Esophagus muscularis mucosa (tissue), 4 donors: ENCODE results near the gene PRKAR1B. TPM values are rescaled to one million over a fixed set of nuclear protein-coding genes. Genes with fewer than 3 reads are reported as not detected.

ENCODE experiments used
- DNase-seq: peaks from one replicate; pipeline ENCODE4 v3.0.0-alpha.2; 2017; ENCODE audit errors: extremely low spot score
- H3K27ac ChIP-seq, 4 donors: fragments of 200-600 bp; sonication (generic); replicated peaks in 1 of 4; 1 replicate in 3 of 4; 2 replicates in 1 of 4; pipeline ENCODE4 v1.5.1; 2016 to 2019; ENCODE audit warnings: mild to moderate bottlenecking in 1 of 4
- H3K27me3 ChIP-seq, 4 donors: fragments of 200-600 bp; sonication (generic); one replicate each; pipeline versions ENCODE4 v1.5.1 to v1.6.0; 2016 to 2019
- H3K36me3 ChIP-seq, 4 donors: fragments of 200-600 bp; sonication (generic); one replicate each; pipeline ENCODE4 v1.5.1; 2016 to 2019
- H3K4me1 ChIP-seq, 4 donors: fragments of 200-600 bp; sonication (generic); one replicate each; pipeline ENCODE4 v1.5.1; 2016 to 2019
- H3K4me3 ChIP-seq, 4 donors: fragments of 200-600 bp; sonication (generic); 1 replicate in 2 of 4; 2 replicates in 2 of 4; pipeline ENCODE4 v1.5.1; 2016 to 2019; ENCODE audit warnings: mild to moderate bottlenecking in 4 of 4, moderate library complexity in 1 of 4
- H3K9me3 ChIP-seq, 4 donors: fragments of 200-600 bp; sonication (generic); 1 replicate in 3 of 4; 2 replicates in 1 of 4; pipeline ENCODE4 v1.5.1; 2016 to 2019
- EP300 ChIP-seq: sonication (generic); formaldehyde crosslinking; IDR thresholded peaks from one replicate; pipeline ENCODE4 v1.6.1; 2017; ENCODE audit warnings: antibody characterized with exemption
- POLR2A ChIP-seq: fragments of 450-650 bp; IDR thresholded peaks from one replicate; pipeline ENCODE4 v1.6.1; 2017; ENCODE audit warnings: antibody characterized with exemption, moderate library complexity, mild to moderate bottlenecking, low read depth
- POLR2AphosphoS5 ChIP-seq, 2 donors: sonication (generic); formaldehyde crosslinking; IDR thresholded peaks; one replicate each; pipeline ENCODE4 v1.6.1; 2017; ENCODE audit warnings: antibody characterized with exemption in 2 of 2
- WGBS: methylation state at CpG from one replicate; pipeline ENCODE4 v1.1.5; 2018; 5-methylcytosine and 5-hydroxymethylcytosine counted together
- intact Hi-C: fragments of 100-400 bp; cut with DNase I; formaldehyde crosslinking; loops from one replicate; pipeline ENCODE4 v1.15.1; 2023
- total RNA-seq, 4 donors: library from RNA; depleted of rRNA; stranded (reverse); fragments of >200 nt; gene quantifications; one replicate each; pipeline versions ENCODE4 v1.1.0 to v1.2.1, GENCODE V29; 2016
- TF ChIP-seq, protein P1 (sequence below), 3 experiments: fragments of 200-600 bp in 2 of 3; fragments of 450-650 bp in 1 of 3; sonication (generic) in 2 of 3; IDR thresholded peaks; one replicate each; pipeline ENCODE4 v1.5.1; 2017 to 2019; ENCODE audit warnings: antibody characterized with exemption in 3 of 3, mild to moderate bottlenecking in 2 of 3, moderate library complexity in 1 of 3

Gene PRKAR1B
- total RNA-seq, 4 donors from 2014 or later = 15.4 to 46.9 (median 31.4) TPM

DNA sequence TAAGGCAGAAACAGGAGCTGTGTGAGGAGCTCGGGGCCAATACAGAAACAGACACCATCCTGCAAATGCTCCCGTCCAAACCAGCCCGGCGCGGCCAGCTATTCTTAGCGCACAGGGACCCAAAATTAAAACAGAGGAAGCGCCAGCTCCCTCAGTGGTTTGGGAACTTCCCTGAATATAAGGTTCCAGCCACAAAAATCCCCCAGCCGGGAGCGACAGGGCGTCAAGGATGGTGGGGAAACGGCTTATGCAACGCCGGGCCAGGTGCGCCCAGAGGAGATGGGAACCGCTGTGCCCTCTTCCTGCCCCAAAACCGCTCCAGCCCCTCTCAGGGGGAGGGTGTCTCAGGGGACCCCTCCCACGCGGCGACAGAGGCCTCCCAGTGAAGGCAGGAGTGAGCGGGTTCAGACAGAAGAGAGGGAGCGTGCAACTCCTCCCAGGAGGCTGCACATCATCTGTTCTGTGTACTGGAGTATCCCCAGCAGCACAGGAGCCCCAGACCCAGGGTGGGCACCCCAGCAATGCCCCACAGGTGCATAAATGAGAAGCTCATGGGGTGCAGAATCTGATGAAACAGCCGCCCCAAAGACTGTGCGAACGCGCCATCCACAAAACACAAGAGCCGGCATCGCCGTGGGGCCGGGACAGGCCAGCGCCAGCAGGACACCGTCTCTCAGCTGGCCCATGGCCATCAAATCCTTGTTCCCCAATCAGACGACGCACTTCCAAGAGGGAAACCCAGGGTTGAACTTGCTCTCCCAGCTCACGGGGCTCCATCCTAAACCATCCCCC, 133.6 kb downstream of the PRKAR1B start:
- Histone ChIP-seq H3K4me1 (peaks cover 12 to 27% (median 22%) of the 10 kb centered on the region in 4 donors), H3K4me3 (no peak overlapping the region), H3K36me3 (peaks cover 0 to 15% (median 5%) of the 10 kb centered on the region in 4 donors), H3K27me3 (no peaks in the 10 kb centered on the region), H3K9me3 (no peaks in the 10 kb centered on the region), H3K27ac (no peak overlapping the region)
- TF ChIP-seq, protein P1, sequence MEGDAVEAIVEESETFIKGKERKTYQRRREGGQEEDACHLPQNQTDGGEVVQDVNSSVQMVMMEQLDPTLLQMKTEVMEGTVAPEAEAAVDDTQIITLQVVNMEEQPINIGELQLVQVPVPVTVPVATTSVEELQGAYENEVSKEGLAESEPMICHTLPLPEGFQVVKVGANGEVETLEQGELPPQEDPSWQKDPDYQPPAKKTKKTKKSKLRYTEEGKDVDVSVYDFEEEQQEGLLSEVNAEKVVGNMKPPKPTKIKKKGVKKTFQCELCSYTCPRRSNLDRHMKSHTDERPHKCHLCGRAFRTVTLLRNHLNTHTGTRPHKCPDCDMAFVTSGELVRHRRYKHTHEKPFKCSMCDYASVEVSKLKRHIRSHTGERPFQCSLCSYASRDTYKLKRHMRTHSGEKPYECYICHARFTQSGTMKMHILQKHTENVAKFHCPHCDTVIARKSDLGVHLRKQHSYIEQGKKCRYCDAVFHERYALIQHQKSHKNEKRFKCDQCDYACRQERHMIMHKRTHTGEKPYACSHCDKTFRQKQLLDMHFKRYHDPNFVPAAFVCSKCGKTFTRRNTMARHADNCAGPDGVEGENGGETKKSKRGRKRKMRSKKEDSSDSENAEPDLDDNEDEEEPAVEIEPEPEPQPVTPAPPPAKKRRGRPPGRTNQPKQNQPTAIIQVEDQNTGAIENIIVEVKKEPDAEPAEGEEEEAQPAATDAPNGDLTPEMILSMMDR (IDR thresholded peaks at IDR 0.05) = no peak
- TF ChIP-seq POLR2A = no peak
- DNase-seq = no peak
- intact Hi-C loops = no loop called here
- 93% methylated on average over 3 of the region's 34 CpGs for WGBS

DNA sequence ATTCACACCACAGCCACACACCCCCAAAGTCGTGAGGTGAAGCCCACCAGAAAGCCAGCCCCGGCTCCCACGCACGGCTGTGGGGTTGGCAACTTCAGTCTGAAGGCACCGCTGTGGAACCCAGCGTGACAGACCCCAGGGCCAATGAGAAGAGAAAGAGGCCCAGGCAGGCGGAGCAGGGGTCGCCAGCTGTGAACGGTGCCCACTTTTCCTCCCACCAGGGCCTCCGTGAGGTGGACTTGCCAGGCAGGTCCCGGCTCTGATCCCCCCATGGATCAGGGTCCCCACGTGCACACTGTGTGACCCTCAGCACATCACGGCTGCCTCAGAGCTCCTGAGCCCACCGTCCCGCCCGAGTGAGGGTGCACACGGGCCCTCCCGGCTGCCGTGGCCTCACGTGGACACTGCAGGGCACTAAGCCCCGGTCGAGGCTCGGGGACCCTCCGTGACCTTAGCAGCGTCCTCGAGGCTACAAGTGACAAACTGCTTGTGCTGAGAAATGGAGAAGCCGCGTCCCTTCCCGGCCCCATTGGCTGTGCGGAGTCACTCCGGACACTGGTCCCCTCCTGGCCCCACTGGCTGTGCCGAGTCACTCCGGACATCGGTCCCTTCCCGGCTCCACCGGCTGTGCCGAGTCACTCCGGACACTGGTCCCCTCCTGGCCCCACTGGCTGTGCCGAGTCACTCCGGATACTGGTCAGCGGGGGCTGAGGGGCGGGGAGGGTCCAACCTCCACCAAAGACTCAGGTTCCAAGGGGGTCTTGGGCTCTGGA, 135.0 kb downstream of the PRKAR1B start:
- Histone ChIP-seq H3K9me3 (no peaks in the 10 kb centered on the region), H3K4me1 (peaks cover 12 to 39% (median 27%) of the 10 kb centered on the region in 4 donors), H3K27ac (no peak overlapping the region), H3K36me3 (peaks cover 0 to 15% (median 5%) of the 10 kb centered on the region in 4 donors), H3K4me3 (no peak overlapping the region), H3K27me3 (no peaks in the 10 kb centered on the region)
- intact Hi-C loops = no loop called here
- TF ChIP-seq POLR2AphosphoS5 (IDR thresholded peaks at IDR 0.05) = no peak
- TF ChIP-seq, protein P1 (IDR thresholded peaks at IDR 0.05) = no peak
- TF ChIP-seq EP300 = no peak
- no peak for TF ChIP-seq POLR2A
- DNase-seq = no peak
- WGBS = 92% methylated on average over 18 of the region's 42 CpGs

DNA sequence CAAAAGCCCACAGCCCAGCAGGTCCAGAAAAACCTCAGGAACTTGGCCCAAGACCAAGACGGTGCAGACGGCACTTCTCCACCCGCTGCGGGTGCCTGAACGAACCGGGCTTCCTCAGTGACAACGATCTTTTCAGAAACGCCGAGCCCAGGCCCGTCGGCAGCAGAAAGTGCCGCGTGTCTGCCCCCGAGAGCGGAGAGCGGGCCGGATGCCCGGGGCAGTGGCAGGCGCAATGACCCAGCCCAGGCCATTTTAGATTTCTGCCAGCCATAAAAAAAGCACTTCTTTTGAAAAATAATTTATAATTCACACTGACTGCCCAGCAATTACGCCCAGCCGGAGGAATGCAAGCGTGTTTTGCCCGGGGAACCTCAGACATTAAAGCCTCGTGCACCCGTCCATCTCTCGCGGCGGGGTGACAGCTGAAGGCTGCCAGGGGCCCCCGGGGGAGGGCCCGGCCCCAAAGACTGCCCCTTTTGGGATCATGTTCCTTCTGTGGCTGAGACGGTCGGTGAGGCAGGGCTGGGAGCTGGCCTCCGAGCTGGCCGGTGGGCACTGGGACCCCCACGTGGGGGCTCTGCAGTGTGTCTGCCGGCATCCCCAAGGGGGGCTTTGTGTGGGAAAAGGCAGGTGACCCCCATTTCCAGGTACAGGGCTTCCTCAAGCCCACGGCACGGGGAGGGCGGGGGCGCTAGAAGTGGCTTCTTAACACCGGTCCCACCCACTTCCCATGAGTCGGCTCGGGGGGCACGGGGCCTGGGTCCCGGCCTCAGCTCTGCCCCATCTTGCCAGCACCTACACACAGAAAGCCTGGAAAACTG, 136.1 kb downstream of the PRKAR1B start:
- TF ChIP-seq POLR2A (no peak), POLR2AphosphoS5 (IDR thresholded peaks at IDR 0.05) (peak in 1 of 2 donors; percentile 32), EP300 (no peak)
- TF ChIP-seq, protein P1 (IDR thresholded peaks at IDR 0.05) = no peak
- peak overlapping the region; percentile 51 to 68 (median 61) for H3K27ac ChIP-seq
- peaks cover 12 to 39% (median 27%) of the 10 kb centered on the region in 4 donors for H3K4me1 ChIP-seq
- no peak for DNase-seq
- peaks cover 0 to 16% (median 5%) of the 10 kb centered on the region in 4 donors for H3K36me3 ChIP-seq
- WGBS = 18% methylated on average over 27 of the region's 45 CpGs
- intact Hi-C loops = no loop called here
- no peaks in the 10 kb centered on the region for H3K27me3 ChIP-seq
- peak overlapping the region; percentile 18 to 33 (median 28) for H3K4me3 ChIP-seq
- H3K9me3 ChIP-seq = no peaks in the 10 kb centered on the region

DNA sequence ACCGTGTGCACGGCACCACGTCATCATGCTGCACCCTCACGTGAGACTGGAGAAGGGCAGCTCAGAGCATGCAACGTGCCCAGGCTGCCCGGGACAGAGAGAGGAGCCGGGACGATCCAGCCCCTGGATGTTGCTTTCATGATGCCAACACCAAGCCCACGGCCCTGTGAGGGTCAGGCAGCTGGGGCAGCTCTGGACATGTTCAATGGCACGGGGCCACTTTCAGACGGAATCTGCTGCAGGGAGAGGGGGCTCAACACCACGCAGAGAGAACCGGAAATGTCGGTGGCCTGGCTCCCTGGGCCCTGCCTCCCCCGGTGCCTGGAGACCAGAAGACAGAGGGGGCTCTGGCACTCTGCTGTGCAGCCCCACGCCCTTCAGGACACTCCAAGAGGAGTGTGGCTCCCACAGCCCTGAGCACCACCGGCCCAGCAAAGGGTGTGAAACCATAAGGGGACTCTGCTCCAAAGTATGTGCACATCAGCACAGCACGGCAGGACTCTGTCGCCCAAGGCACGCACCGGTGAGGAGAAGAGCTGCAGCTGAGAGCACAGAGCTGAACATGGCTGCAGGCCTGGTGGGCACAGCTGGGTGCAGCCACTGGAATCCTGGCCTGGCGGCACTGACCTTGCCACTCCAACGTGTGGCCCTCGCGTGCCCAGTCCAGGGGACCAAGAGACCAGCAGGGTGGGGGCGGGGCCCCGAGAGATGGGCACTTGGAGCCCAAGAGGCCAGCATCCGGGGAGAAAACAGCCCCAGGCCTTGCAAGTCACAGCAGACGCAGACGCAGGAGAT, 137.1 kb downstream of the PRKAR1B start:
- intact Hi-C loops = no loop called here
- Histone ChIP-seq H3K4me3 (peak overlapping the region in 1 of 4 donors; percentile 18), H3K9me3 (no peaks in the 10 kb centered on the region), H3K36me3 (peaks cover 0 to 10% (median 0%) of the 10 kb centered on the region in 4 donors), H3K27me3 (no peaks in the 10 kb centered on the region), H3K27ac (peak overlapping the region; percentile 51 to 68 (median 61)), H3K4me1 (peaks cover 12 to 39% (median 27%) of the 10 kb centered on the region in 4 donors)
- TF ChIP-seq, protein P1 (IDR thresholded peaks at IDR 0.05) = no peak
- TF ChIP-seq POLR2A (no peak), POLR2AphosphoS5 (IDR thresholded peaks at IDR 0.05) (no peak), EP300 (no peak)
- DNase-seq = no peak
- WGBS = 98% methylated on average over 8 of the region's 30 CpGs
